Measurements from ENCODE around the gene SHC2. TPM values are rescaled to one million over a fixed set of nuclear protein-coding genes. Genes with fewer than 3 reads are reported as not detected.
A peak's percentile ranks its signal among the peaks of the same experiment; 100 is the strongest.

The SHC2 gene
- total and polyA plus RNA-seq, 2 of the 13 experiments (the other 11 are each of a cell fraction or from before 2014, with no cell fraction given), result 9.0 to 18.3 TPM

DNA sequence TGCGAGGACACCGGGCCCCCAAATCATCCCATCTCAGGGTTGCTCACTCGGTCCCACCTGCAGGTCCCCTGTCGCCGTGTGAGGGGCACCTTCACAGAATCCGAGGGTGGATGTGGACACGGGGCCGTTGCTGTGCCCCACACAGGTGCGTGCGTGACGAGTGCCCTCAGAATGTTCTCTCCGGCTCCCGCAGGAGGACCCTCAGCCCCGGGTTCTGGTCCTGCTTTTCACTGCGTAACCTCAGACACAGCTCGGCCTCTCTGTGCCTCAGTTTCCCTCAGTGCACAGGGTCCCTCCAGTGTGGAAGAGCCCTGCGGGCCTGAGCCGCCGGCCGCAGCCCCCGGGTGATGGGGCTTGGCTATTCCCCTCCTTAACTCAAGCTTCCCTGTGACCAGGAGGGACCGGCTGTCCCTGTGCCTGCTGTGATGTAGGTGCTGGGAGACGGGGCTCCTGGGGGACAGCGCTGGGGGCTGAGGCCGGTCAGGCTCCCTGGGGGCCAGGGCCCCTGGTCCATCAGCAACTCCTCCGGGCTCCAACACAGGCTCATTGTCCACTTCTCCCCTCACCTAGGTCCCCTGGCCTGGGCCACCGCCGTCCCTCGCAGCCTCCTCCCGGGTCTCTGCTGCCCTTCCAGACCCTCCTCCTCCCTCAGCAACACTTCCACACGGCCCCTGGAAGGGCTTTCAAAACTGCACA, 4.8 kb downstream of the SHC2 start:
- FAIRE-seq, result no peak
- intact Hi-C loops (cut with micrococcal nuclease; ENCODE audit: unreplicated experiment), result no loop called here
- ATAC-seq, result no peak

More for the DNA sequence above, 4.8 kb downstream of the SHC2 start:
- H3K4me1 ChIP-seq (ENCODE audit: insufficient read depth, low read length), result peaks cover 22% of the 10 kb centered on the region
- H3K27me3 ChIP-seq (ENCODE audit: control insufficient read depth in 1 of 2, insufficient read depth in 2 of 2, low read length in 2 of 2), result no peaks in the 10 kb centered on the region; a peak in 1 of 5 replicates
- no peaks in the 10 kb centered on the region for H3K9me3 ChIP-seq (ENCODE audit: low read length)
- no peak overlapping the region for H3K4me3 ChIP-seq (replicated peaks in 1 of 3; ENCODE audit: insufficient read depth in 1 of 3, low read depth in 2 of 3, low read length in 3 of 3)
- in situ Hi-C loops (cut with HindIII; ENCODE audit: extremely low pct_ligation_motif_present, low pct_unique_long_range_greater_than_20kb), result no loop called here
- POLR2A ChIA-PET, result no interaction called here
- H2AFZ ChIP-seq (ENCODE audit: low read length), result no peak overlapping the region
- 92% methylated on average over 19 of the region's 31 CpGs for WGBS (ENCODE audit: low lambda C conversion rate)
- CTCF ChIA-PET (ENCODE audit: low intra/inter-chr PET ratio, low total read pairs), result no interaction called here
- H3K36me3 ChIP-seq (replicated peaks in 1 of 2; ENCODE audit: control insufficient read depth in 1 of 2, insufficient read depth in 2 of 2, low read length in 2 of 2), result no peaks in the 10 kb centered on the region; a peak in 1 of 5 replicates
- no peak for DNase-seq (ENCODE audit: low spot score)
- TF ChIP-seq, protein P1, sequence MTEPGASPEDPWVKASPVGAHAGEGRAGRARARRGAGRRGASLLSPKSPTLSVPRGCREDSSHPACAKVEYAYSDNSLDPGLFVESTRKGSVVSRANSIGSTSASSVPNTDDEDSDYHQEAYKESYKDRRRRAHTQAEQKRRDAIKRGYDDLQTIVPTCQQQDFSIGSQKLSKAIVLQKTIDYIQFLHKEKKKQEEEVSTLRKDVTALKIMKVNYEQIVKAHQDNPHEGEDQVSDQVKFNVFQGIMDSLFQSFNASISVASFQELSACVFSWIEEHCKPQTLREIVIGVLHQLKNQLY (CRISPR knock-in tag; IDR thresholded peaks at IDR 0.05), result no peak
- TF ChIP-seq AGO2 (optimal IDR thresholded peaks at IDR 0.05; ENCODE audit: low read depth, low read length) (peak; percentile 16), ZNF292 (CRISPR knock-in tag; IDR thresholded peaks at IDR 0.05; ENCODE audit: borderline replicate concordance, low read depth) (no peak)
- TF ChIP-seq, protein P2, sequence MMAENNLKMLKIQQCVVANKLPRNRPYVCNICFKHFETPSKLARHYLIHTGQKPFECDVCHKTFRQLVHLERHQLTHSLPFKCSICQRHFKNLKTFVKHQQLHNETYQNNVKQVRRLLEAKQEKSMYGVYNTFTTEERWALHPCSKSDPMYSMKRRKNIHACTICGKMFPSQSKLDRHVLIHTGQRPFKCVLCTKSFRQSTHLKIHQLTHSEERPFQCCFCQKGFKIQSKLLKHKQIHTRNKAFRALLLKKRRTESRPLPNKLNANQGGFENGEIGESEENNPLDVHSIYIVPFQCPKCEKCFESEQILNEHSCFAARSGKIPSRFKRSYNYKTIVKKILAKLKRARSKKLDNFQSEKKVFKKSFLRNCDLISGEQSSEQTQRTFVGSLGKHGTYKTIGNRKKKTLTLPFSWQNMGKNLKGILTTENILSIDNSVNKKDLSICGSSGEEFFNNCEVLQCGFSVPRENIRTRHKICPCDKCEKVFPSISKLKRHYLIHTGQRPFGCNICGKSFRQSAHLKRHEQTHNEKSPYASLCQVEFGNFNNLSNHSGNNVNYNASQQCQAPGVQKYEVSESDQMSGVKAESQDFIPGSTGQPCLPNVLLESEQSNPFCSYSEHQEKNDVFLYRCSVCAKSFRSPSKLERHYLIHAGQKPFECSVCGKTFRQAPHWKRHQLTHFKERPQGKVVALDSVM (CRISPR knock-in tag; IDR thresholded peaks at IDR 0.05), result no peak
- H3K4me2 ChIP-seq (ENCODE audit: low read depth, low read length), result no peak overlapping the region
- H4K20me1 ChIP-seq (ENCODE audit: insufficient read depth, low read length), result peaks cover 32% of the 10 kb centered on the region; the same call in 1 of the 2 replicates
- BruUV-seq (replicated peaks), result no TSS peak
- no peak overlapping the region for H3K27ac ChIP-seq (ENCODE audit: extremely low read length, insufficient read depth, low read length)
- H3K9ac ChIP-seq (ENCODE audit: insufficient read depth, low read depth, low read length), result no peak overlapping the region
- H3K79me2 ChIP-seq (ENCODE audit: insufficient read depth, low read length), result no peaks in the 10 kb centered on the region
